T-cell (primary cell): ENCODE measurements around the gene SMO. TPM values are rescaled to one million over a fixed set of nuclear protein-coding genes. Genes with fewer than 3 reads are reported as not detected.
"Not testable (repeated sequence)": the region's sequence is repeated elsewhere in the genome, so short reads cannot be mapped to it uniquely, and the experiment has no call there.

Experiments
- ATAC-seq, 4 experiments: fragments of 200-7000 bp in 3 of 4; fragments of 150-1000 bp in 1 of 4; cut with Tn5 transposase; replicated peaks in 1 of 4; 1 replicate in 3 of 4; 2 replicates in 1 of 4; pipeline ENCODE4 v1.10.0; 2021; ENCODE audit warnings: moderate library complexity in 3 of 4, mild to moderate bottlenecking in 2 of 4, moderate number of reproducible peaks in 1 of 4
- CTCF ChIA-PET, 2 donors: fragments of 300-600 bp; sonication (Branson Sonifier 250); formaldehyde crosslinking; loops; one replicate each; lab custom pipeline; 2022; ENCODE audit warnings: antibody characterized with exemption in 2 of 2; lab: Charles Lee
- POLR2A ChIA-PET, 2 donors: fragments of 300-600 bp; sonication (Branson Sonifier 250); formaldehyde crosslinking; loops; one replicate each; lab custom pipeline; 2022; ENCODE audit warnings: antibody characterized with exemption in 2 of 2; lab: Charles Lee
- DNase-seq, 35 experiments: peaks; one replicate each; pipeline versions ENCODE4 v3.0.0 to v3.0.0-alpha.2; 2013 to 2023
- H3K27ac ChIP-seq: one replicate; pipeline ENCODE4 v1.5.1; 2013; ENCODE audit warnings: low read length
- H3K27me3 ChIP-seq, 2 experiments: replicated peaks in 1 of 2; 1 replicate in 1 of 2; 2 replicates in 1 of 2; pipeline versions ENCODE4 v1.6.1 to v1.7.0; 2013; ENCODE audit warnings: low read length in 1 of 2, mixed read lengths in 1 of 2; ENCODE audit not compliant: control insufficient read depth in 2 of 2, insufficient read depth in 2 of 2; ENCODE audit errors: extremely low read depth in 1 of 2
- H3K36me3 ChIP-seq, 2 donors: 1 replicate in 1 of 2; 2 replicates in 1 of 2; pipeline versions ENCODE4 v1.6.1 to v1.7.0; 2013; ENCODE audit warnings: low read length in 1 of 2; ENCODE audit not compliant: control insufficient read depth in 2 of 2, insufficient read depth in 1 of 2; ENCODE audit errors: extremely low read depth in 1 of 2
- H3K4me1 ChIP-seq, 2 experiments: 1 replicate in 1 of 2; 2 replicates in 1 of 2; pipeline versions ENCODE4 v1.6.1 to v1.7.0; 2013; ENCODE audit warnings: low read length in 2 of 2, mixed read lengths in 1 of 2; ENCODE audit not compliant: insufficient read depth in 2 of 2, control insufficient read depth in 1 of 2; ENCODE audit errors: extremely low read depth in 1 of 2
- H3K4me3 ChIP-seq, 2 donors: 1 replicate in 1 of 2; 2 replicates in 1 of 2; pipeline versions ENCODE4 v1.5.1 to v1.7.0; 2013; ENCODE audit warnings: mild to moderate bottlenecking in 2 of 2, low read length in 1 of 2, moderate library complexity in 1 of 2; ENCODE audit not compliant: control insufficient read depth in 1 of 2; ENCODE audit errors: extremely low read depth in 1 of 2
- H3K9me3 ChIP-seq: 2 replicates; pipeline ENCODE4 v1.7.0; 2013
- H3K27ac Mint-ChIP-seq, 2 donors: one replicate each; pipeline ENCODE4 v1.8.0; 2020 to 2021; ENCODE audit warnings: mild to moderate bottlenecking in 2 of 2, mixed read lengths in 2 of 2
- H3K27me3 Mint-ChIP-seq, 2 donors: one replicate each; pipeline ENCODE4 v1.8.0; 2021 to 2022; ENCODE audit warnings: mixed read lengths in 2 of 2
- H3K36me3 Mint-ChIP-seq: one replicate; pipeline ENCODE4 v1.8.0; 2021; ENCODE audit warnings: mixed read lengths
- H3K4me1 Mint-ChIP-seq, 3 donors: one replicate each; pipeline ENCODE4 v1.8.0; 2020 to 2022; ENCODE audit warnings: mixed read lengths in 3 of 3, mild to moderate bottlenecking in 1 of 3
- H3K4me3 Mint-ChIP-seq, 3 donors: one replicate each; pipeline ENCODE4 v1.8.0; 2020 to 2022; ENCODE audit warnings: mild to moderate bottlenecking in 3 of 3, mixed read lengths in 3 of 3, moderate library complexity in 3 of 3
- H3K9me3 Mint-ChIP-seq, 3 donors: one replicate each; pipeline ENCODE4 v1.8.0; 2020 to 2022; ENCODE audit warnings: mixed read lengths in 3 of 3
- WGBS: methylation state at CpG from one replicate; pipeline ENCODE4 v1.1.5; 2013; ENCODE audit warnings: missing lambda C conversion rate; ENCODE audit not compliant: insufficient coverage; 5-methylcytosine and 5-hydroxymethylcytosine counted together
- total RNA-seq, 35 experiments: library from RNA in 6 of 35; stranded (reverse) in 6 of 35; fragments of 120-200 nt in 1 of 35; gene quantifications; one replicate each; pipeline versions ENCODE4 v1.2.1 to v1.2.4 and lab custom pipeline; 2013 to 2026

The SMO gene
- total RNA-seq, 5 donors from 2014 or later (not counting 1 experiment from before 2014, with no cell fraction given): 0.22 to 1.7 (median 0.35) TPM

- ChIA-PET CTCF (no interaction called here), POLR2A (interaction anchor here in 1 of 2 donors (0.6 kb wide), 1 partner anchor 431 kb away, joined by 5 read pairs; no protein-coding TSS in a partner anchor)
- H3K27me3 ChIP-seq: no peaks in the 10 kb centered on the region
- DNase-seq (no peak), ATAC-seq (no peak)
- no peaks in the 10 kb centered on the region for H3K9me3 ChIP-seq
- H3K27ac ChIP-seq: no peak overlapping the region
- Mint-ChIP-seq H3K4me3 (no peak overlapping the region), H3K27ac (no peak overlapping the region), H3K4me1 (peaks cover 17 to 24% (median 18%) of the 10 kb centered on the region in 3 donors), H3K36me3 (peaks cover 7% of the 10 kb centered on the region), H3K27me3 (no peaks in the 10 kb centered on the region), H3K9me3 (no peaks in the 10 kb centered on the region)
- H3K36me3 ChIP-seq: no peaks in the 10 kb centered on the region
- H3K4me1 ChIP-seq: no peaks in the 10 kb centered on the region
- no peak overlapping the region for H3K4me3 ChIP-seq
- no CpG with 5 or more reads among the region's 2 CpGs for WGBS
Measured at GRCh38 chr7:129252128-129252527, 63.7 kb downstream of the SMO start.

- H3K27ac ChIP-seq, POLR2A ChIA-PET, H3K4me3 ChIP-seq, H3K36me3 ChIP-seq, H3K27me3 ChIP-seq, H3K9me3 Mint-ChIP-seq, H3K4me1 ChIP-seq, DNase-seq, H3K27ac Mint-ChIP-seq, H3K9me3 ChIP-seq, H3K4me3 Mint-ChIP-seq, ATAC-seq, H3K36me3 Mint-ChIP-seq, H3K27me3 Mint-ChIP-seq: not testable (repeated sequence)
- 100% methylated on average over 2 of the region's 5 CpGs for WGBS
- CTCF ChIA-PET: interaction anchor here in 1 of 2 donors (0.6 kb wide), 1 partner anchor 25 kb away, joined by 5 read pairs; no protein-coding TSS in a partner anchor
- H3K4me1 Mint-ChIP-seq: peaks cover 18 to 29% (median 19%) of the 10 kb centered on the region in 3 donors
Measured at GRCh38 chr7:129252603-129253002, 64.2 kb downstream of the SMO start.

- H3K36me3 ChIP-seq: no peaks in the 10 kb centered on the region
- no peak for ATAC-seq
- WGBS: 50% methylated on average over 1 of the region's 4 CpGs
- no peaks in the 10 kb centered on the region for H3K9me3 Mint-ChIP-seq
- no peak for DNase-seq
- no peak overlapping the region for H3K27ac ChIP-seq
- H3K4me3 ChIP-seq: no peak overlapping the region
- peaks cover 0 to 9% of the 10 kb centered on the region in 2 experiments for H3K4me1 ChIP-seq
- no peaks in the 10 kb centered on the region for H3K9me3 ChIP-seq
- ChIA-PET CTCF (no interaction called here), POLR2A (no interaction called here)
- no peaks in the 10 kb centered on the region for H3K27me3 Mint-ChIP-seq
- H3K36me3 Mint-ChIP-seq: peaks cover 4% of the 10 kb centered on the region
- no peak overlapping the region for H3K27ac Mint-ChIP-seq
- H3K4me3 Mint-ChIP-seq: no peak overlapping the region
- H3K27me3 ChIP-seq: no peaks in the 10 kb centered on the region
- peaks cover 28 to 45% (median 36%) of the 10 kb centered on the region in 3 donors for H3K4me1 Mint-ChIP-seq
Measured at GRCh38 chr7:129255800-129256199, 67.4 kb downstream of the SMO start.

- no peak overlapping the region for H3K4me3 Mint-ChIP-seq
- peaks cover 4% of the 10 kb centered on the region for H3K36me3 Mint-ChIP-seq
- WGBS: no CpG with 5 or more reads among the region's 2 CpGs
- no peaks in the 10 kb centered on the region for H3K27me3 ChIP-seq
- no peak for DNase-seq
- H3K27ac ChIP-seq: no peak overlapping the region
- no peak for ATAC-seq
- H3K9me3 Mint-ChIP-seq: no peaks in the 10 kb centered on the region
- H3K9me3 ChIP-seq: no peaks in the 10 kb centered on the region
- H3K27me3 Mint-ChIP-seq: no peaks in the 10 kb centered on the region
- no peak overlapping the region for H3K27ac Mint-ChIP-seq
- no peaks in the 10 kb centered on the region for H3K36me3 ChIP-seq
- ChIA-PET CTCF (interaction anchor here in 1 of 2 donors (0.6 kb wide), 1 partner anchor 22 kb away, joined by 4 read pairs; no protein-coding TSS in a partner anchor), POLR2A (no interaction called here)
- peaks cover 25 to 41% (median 33%) of the 10 kb centered on the region in 3 donors for H3K4me1 Mint-ChIP-seq
- H3K4me1 ChIP-seq: peaks cover 0 to 9% of the 10 kb centered on the region in 2 experiments
- H3K4me3 ChIP-seq: no peak overlapping the region
Measured at GRCh38 chr7:129256221-129256620, 67.8 kb downstream of the SMO start.

GRCh38 chr7:129257168-129257567 is 68.7 kb downstream of the SMO start:
- no peak overlapping the region for H3K27ac Mint-ChIP-seq
- no peak overlapping the region for H3K27ac ChIP-seq
- ATAC-seq (no peak), DNase-seq (no peak)
- H3K4me1 ChIP-seq: peaks cover 1 to 9% of the 10 kb centered on the region in 2 experiments
- POLR2A ChIA-PET: no interaction called here
- H3K36me3 ChIP-seq: no peaks in the 10 kb centered on the region
- CTCF ChIA-PET: no interaction called here
- H3K9me3 ChIP-seq: no peaks in the 10 kb centered on the region
- H3K4me3 Mint-ChIP-seq: no peak overlapping the region
- no peaks in the 10 kb centered on the region for H3K27me3 ChIP-seq
- H3K4me1 Mint-ChIP-seq: peaks cover 32 to 51% (median 36%) of the 10 kb centered on the region in 3 donors
- H3K4me3 ChIP-seq: no peak overlapping the region
- H3K36me3 Mint-ChIP-seq: peaks cover 4% of the 10 kb centered on the region
- no peaks in the 10 kb centered on the region for H3K27me3 Mint-ChIP-seq
- no peaks in the 10 kb centered on the region for H3K9me3 Mint-ChIP-seq

GRCh38 chr7:129258649-129259389 is 70.4 kb downstream of the SMO start:
- Mint-ChIP-seq H3K36me3 (peaks cover 4% of the 10 kb centered on the region), H3K4me1 (peaks cover 34 to 55% (median 39%) of the 10 kb centered on the region in 3 donors), H3K4me3 (peak overlapping the region; percentile 44 to 68 (median 55)), H3K27ac (peak overlapping the region; percentile 59 to 65), H3K9me3 (no peaks in the 10 kb centered on the region), H3K27me3 (no peaks in the 10 kb centered on the region)
- no peak overlapping the region for H3K4me3 ChIP-seq
- DNase-seq (peak in 1 of 35 experiments; percentile 15), ATAC-seq (peak in 1 of 4 experiments; percentile 52)
- ChIA-PET CTCF (interaction anchor here in 1 of 2 donors (0.7 kb wide), 1 partner anchor 47 kb away, joined by 4 read pairs; no protein-coding TSS in a partner anchor), POLR2A (interaction anchor here (0.5 to 0.7 kb wide), 4 partner anchors 106 to 1383 kb away, joined by 3 to 10 read pairs (median 5); no protein-coding TSS in a partner anchor)
- H3K27ac ChIP-seq: no peak overlapping the region
- no peaks in the 10 kb centered on the region for H3K9me3 ChIP-seq
- H3K27me3 ChIP-seq: no peaks in the 10 kb centered on the region
- H3K36me3 ChIP-seq: no peaks in the 10 kb centered on the region
- 40% methylated on average over 1 of the region's 4 CpGs for WGBS
- peaks cover 6 to 14% of the 10 kb centered on the region in 2 experiments for H3K4me1 ChIP-seq
